GM12865 (cell line): Measurements from ENCODE around the gene ZNF346.
"Not testable (repeated sequence)": the region's sequence is repeated elsewhere in the genome, so short reads cannot be mapped to it uniquely, and the experiment has no call there.

Source experiments
- DNase-seq: peaks from one replicate; pipeline ENCODE4 v3.0.0; 2010; ENCODE audit warnings: low read depth
- H3K4me3 ChIP-seq: 2 replicates; pipeline ENCODE4 v1.5.1; 2011; ENCODE audit warnings: mild to moderate bottlenecking, low read depth, low read length, control low read depth
- CTCF ChIP-seq: IDR thresholded peaks from 2 replicates; pipeline ENCODE4 v1.5.1; 2011; ENCODE audit warnings: low read length, control low read depth, low read depth, inconsistent platforms; ENCODE audit not compliant: insufficient read depth; ENCODE audit errors: missing control alignments

ZNF346 gene

GRCh38 chr5:177043958-177044357, 21.5 kb downstream of the ZNF346 start:
- TF ChIP-seq CTCF: no peak
- no peak overlapping the region for H3K4me3 ChIP-seq
- no peak for DNase-seq

- DNase-seq: no peak
- H3K4me3 ChIP-seq: no peak overlapping the region
- no peak for TF ChIP-seq CTCF
Measured at GRCh38 chr5:177044641-177045040, 22.1 kb downstream of the ZNF346 start.

- TF ChIP-seq CTCF: no peak
- DNase-seq: no peak
Measured at GRCh38 chr5:177045631-177046030, 23.1 kb downstream of the ZNF346 start.

GRCh38 chr5:177048531-177048930, 26.0 kb downstream of the ZNF346 start:
- not testable (repeated sequence) for DNase-seq, H3K4me3 ChIP-seq

More at GRCh38 chr5:177045631-177046030, 23.1 kb downstream of the ZNF346 start:
- no peak overlapping the region for H3K4me3 ChIP-seq

- DNase-seq: no peak
- TF ChIP-seq CTCF: no peak
- no peak overlapping the region for H3K4me3 ChIP-seq
Measured at GRCh38 chr5:177049285-177049684, 26.8 kb downstream of the ZNF346 start.

- no peak for TF ChIP-seq CTCF
- no peak for DNase-seq
- H3K4me3 ChIP-seq: no peak overlapping the region
Measured at GRCh38 chr5:177064500-177065277, 42.2 kb downstream of the ZNF346 start.

GRCh38 chr5:177065491-177065890, 43.0 kb downstream of the ZNF346 start:
- TF ChIP-seq CTCF: no peak
- H3K4me3 ChIP-seq: no peak overlapping the region
- DNase-seq: no peak
